Panc1 (cell line): ENCODE data around the gene LDAF1.

ENCODE experiments used
- POLR2AphosphoS5 ChIP-seq: IDR thresholded peaks from 2 replicates; pipeline ENCODE4 v1.6.1; 2012; ENCODE audit warnings: mild to moderate bottlenecking, low read depth, low read length, moderate library complexity
- TF ChIP-seq, protein P1 (sequence below): fragments of 450-650 bp; IDR thresholded peaks from 2 replicates; pipeline ENCODE4 v1.5.1; 2017; ENCODE audit warnings: mild to moderate bottlenecking

DNA sequence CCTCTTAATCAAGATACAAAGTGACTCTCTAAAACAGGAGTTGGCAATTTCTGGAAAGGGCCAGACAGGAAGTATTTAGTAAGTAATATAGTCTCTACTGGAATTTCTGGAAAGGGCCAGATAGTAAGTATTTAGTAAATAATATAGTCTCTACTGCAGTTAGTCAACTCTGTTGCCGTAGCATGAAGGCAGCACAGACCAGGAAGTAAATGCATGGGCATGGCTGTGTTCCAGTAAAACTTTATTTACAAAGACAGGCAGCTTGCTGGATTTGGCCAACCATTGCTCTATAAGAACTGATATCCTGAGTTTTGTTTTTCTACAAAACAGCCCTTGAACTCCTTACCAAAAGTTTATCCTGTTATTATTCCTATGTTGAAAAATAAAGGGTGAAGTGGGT lies 16.9 kb downstream of the LDAF1 start:
- TF ChIP-seq, protein P1, sequence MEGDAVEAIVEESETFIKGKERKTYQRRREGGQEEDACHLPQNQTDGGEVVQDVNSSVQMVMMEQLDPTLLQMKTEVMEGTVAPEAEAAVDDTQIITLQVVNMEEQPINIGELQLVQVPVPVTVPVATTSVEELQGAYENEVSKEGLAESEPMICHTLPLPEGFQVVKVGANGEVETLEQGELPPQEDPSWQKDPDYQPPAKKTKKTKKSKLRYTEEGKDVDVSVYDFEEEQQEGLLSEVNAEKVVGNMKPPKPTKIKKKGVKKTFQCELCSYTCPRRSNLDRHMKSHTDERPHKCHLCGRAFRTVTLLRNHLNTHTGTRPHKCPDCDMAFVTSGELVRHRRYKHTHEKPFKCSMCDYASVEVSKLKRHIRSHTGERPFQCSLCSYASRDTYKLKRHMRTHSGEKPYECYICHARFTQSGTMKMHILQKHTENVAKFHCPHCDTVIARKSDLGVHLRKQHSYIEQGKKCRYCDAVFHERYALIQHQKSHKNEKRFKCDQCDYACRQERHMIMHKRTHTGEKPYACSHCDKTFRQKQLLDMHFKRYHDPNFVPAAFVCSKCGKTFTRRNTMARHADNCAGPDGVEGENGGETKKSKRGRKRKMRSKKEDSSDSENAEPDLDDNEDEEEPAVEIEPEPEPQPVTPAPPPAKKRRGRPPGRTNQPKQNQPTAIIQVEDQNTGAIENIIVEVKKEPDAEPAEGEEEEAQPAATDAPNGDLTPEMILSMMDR: no peak
- TF ChIP-seq POLR2AphosphoS5: no peak
